COLO668 (cell line): Measurements from ENCODE around the gene MBP.

Experiments
- DNase-seq: peaks from one replicate; lab custom pipeline; 2025; ENCODE audit not compliant: unreplicated experiment; lab: John Stamatoyannopoulos, UW

MBP gene

DNA sequence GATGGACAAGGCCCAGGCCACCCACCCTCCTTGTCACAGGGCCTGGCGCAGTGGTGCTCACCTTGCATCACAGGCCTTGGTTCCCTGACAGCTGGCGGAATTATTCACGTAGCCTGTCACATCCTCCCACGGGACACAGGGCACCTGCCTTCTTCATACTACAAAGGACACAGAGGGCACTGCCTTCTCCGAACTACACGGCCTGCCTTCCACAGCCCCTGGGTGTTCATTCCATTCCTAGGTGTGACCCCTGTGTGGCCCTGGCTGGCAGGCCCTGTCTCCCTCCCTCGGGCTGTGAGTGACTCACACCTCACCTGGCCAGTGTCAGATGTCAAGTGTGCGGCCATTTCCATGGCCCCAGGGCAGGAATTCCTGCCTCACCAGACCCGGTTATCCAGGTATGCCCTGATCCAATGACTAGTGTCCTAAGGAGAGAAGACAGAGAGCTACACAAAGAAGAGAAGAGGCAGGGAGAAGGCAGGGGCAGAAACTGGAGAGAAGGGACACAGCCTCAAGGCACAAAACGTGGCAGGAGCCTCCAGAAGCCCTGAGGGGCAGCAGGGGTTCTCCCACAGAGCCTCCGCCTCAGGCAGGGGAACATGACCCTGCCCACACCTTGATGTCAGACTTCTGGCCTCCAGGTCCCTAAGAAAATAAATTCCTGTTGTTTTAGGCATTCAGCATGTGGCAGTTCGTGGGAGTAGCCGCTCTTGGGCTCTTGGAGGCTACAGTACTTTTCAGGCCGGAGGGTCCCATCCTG is 43.4 kb downstream of the MBP start:
- DNase-seq = peak; percentile 76

DNA sequence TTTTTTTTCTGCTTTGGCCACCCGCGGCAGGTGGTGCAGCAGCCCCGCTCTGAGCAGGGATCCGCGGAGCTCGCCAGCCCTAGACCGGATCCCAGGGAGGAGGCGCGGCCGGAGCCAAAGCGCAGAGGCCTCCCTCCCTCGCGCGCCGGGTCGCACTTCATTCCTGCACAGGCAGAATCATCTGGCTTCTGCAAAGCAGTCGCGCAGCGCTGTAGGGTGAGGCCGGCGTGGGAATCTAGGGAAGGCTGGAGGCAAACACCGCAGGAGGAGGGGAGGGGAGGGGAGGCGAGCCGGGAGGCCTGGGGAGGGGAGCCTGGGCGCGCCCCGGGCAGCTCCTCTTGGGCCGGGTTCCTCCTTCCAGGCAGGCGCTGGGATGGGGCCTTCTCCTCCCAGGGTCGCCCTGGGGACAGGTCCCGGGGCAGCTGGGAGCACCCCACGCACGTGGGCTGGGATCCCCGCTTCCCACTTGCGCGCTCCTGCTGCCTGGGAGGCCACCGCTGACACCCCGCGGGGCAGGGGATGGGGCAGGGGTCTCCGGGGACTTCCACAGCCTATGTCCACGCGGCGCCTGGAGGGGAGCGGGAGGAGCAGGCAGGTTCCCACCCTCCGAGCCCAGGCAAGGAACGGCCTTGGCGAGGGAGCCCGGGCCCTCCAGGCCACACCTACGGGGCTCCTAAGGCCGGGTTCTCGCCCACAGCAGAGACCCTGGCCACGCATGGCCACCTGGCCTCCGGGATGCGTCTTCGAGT is 45.0 kb downstream of the MBP start:
- DNase-seq = peak; percentile 61

DNA sequence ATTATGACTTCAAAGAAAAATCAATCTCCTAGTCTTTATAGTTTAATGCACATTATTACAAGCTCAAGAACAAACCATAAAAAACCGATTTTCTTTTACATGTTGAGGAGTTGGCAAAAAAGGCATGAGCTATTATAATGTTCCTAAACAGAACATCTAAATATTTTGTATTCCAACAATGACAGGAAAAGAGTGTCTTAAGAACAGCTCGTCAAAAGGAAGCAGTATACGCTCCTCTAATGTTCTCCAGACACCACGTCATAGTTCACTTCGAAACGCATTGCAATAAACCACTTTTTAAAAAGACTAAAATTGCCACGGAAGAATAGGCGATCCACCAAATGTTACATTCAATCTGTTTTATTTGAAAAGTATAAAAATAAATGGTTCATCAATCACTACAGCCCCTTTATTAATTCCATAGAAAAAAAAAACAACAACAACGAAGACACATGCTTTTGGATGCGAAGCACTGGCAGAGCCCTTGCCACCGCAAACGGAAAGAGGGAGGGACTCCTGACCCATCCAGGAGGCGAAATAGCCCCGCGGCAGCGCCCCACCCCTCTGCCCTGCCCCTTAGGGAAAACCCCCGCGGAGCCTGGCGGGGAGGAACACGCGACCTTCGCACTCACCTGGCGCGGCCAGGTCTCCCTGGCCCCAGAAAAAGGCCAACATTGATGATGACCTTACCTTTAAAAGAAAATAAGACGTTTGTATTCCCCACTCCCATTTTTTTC is 45.8 kb downstream of the MBP start:
- DNase-seq = peak; percentile 28

DNA sequence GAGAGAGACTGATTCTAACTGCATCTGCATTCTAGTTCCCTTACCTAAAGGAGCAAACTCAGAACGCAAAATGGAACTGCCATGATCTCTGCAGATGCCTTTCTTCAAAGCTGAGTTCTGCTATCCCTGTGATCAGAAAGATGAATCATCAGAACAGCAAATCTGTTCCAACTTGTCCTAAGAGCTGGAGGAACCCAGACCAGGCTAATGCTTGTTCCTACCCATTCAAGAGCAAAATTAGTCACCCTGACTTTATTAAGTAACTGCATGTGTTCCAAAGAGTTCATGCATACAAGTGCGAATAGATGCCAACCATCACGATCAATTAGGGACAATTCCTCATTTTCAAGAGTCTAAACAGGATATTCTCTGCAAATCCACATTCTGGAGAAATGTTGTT is 46.5 kb downstream of the MBP start:
- DNase-seq = no peak

DNA sequence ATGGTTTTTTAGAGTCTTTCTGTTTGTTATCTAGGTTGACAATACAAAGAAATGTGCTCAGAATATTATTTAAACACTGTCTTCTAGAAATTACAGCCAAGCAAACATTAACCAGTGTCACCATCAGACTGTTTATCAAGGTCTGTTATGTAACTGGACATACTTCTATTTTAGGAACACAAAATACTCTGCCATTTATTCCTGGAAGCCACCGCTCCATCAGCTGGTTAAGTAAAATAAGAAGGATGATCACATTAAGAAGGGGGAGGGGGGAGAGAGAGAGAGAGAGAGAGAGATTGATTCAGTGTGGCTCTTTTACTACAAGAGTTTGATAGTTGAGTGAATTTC is 47.9 kb downstream of the MBP start:
- peak; percentile 21 for DNase-seq

DNA sequence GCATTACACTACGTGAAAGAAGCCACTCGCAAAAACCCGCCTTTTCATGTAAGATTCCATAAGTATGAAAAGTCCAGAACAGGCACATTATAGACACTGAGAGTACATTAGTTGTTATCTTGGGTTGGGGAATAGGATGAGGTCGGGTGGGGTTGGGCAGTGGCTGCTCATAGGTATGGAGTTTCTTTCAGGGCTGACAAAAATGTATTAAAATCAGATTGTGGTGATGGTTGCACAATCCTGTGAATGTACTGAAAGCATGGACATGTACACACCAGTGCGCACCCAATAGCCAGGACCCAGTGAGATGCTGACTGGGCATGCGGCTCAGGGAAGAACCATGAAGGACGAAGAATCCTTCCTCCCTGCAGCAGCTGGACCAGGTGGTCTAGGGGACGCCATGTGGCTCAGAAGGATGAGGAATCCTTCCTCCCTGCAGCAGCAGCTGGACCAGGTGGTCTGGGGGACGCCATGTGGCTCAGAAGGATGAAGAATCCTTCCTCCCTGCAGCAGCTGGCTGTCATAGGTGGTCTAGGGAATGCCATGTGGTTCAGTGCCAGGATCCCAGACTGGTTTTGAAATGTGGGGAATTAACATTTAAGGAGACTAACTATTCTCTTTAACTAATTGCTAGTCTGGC is 50.1 kb downstream of the MBP start:
- no peak for DNase-seq

DNA sequence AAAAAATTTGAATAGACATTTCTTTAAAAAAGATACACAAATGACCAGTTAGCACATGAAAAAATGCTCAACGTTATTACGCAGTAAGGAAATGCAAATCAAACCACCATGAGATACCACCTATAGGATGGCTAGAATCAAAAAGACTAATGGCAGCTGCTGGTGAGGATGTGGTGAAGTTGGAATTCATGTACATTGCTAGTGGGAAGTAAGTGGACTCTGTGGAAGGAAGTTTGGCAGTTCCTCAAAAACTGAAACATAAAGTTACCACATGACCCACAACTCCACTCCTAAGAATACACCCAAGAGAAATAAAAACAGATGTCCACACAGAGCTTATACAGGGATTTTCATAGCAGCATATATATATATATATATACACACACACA is 51.2 kb downstream of the MBP start:
- DNase-seq = no peak

DNA sequence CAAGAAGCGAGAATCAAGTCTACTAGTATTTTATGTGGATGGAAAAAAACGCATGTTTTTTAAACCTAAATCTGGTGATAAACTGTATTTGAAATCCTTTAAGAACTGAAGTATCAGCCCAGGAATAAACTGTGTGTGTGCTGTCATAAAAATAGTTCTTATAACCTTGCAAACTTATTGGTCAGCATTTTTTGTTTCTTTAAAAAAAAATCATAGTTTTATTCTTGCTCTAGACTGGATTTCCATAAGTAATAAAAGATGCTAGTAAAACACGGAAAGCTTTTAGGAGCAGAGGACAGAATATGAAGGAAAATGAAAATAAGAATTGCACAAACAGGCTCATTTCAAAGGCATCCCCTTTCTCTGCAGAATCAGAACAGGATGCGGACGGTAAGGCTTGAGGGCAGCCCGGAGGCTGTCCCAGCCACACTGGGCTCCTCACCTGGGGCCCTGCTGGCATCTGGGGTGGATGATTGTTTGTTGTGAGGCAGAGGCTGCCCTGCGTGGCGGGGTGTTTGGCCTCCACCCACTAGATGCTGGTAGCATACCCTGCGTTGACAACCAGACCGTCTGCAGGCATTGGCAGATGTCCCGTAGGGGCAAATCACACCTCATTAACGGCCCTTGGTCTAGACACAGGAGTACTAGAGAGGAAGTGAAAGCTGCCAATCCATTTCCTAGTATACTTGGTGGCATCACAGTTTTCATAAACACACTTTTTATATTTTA is 52.5 kb downstream of the MBP start:
- peak; percentile 17 for DNase-seq

DNA sequence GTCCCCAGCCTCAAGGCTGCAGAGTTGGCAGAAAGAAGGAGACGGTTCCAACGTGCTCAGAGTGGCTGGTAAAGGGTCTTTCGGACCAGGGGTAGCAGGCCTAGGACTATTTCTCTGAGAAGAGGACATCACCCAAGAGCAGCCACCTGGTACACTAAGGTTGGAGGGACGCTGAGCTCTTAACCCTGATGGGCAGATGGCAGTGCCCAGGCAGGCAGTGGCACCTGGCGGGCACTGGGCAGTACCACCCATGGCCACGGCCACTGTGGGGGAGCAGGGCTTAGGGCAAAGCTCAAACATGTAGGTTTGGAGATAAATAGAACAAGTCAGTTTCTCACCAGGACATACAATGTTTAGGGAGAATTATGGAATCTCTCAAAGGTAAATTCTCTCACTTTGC is 53.5 kb downstream of the MBP start:
- DNase-seq = no peak

DNA sequence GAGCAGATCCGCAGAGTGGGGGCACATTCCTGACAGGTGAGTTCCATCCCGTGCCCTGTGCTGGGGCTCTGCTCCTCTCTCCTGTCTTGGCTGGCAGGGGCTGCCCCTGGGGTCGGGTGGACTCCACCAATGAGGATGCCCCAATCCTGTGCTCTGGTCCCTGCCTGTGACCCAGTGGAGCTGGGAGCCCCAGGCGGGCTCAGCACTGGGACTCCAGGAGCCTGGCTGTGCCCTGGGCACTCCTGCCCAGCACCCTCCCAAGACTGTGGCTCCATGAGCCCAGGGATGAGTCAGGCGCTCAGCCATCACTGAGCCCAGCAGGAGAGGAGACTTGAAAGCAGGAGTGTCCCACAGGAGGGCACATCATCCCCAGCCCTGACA is 53.9 kb downstream of the MBP start:
- DNase-seq = no peak

DNA sequence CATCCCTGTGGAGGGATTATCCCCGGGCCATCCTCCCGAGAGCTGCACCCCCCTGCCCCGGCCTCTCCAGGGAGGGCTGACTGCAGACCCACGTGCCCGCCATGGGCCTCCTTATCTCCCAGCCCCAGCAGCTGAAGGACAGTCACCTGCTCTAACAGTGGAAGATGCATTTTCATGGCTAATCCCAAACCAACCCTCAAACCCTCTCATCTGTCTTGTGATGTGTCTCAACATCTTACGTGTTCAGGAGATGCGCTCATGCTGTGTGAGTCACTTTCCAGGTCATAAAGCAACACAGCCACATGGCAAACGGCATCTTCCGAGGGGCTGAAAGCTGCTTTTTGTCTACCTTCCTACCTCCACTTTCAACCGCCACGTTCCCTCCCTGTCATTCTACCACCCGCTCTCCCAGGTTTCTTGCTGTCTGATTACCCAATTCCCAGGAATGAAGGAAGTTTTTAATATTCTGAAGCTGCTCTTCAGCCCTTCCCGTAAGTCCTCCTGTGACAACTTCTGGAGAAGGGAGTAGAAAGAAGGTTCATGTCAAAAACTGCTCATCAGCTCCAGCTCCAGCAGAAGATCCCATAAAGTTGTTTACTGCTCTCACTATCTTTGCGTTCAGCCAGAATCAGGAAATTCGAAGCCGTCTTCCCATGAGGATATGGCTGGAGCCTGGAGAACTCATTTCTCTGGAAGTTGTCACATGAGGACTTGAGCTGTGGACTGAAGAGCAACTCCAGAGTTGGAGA is 54.5 kb downstream of the MBP start:
- no peak for DNase-seq

DNA sequence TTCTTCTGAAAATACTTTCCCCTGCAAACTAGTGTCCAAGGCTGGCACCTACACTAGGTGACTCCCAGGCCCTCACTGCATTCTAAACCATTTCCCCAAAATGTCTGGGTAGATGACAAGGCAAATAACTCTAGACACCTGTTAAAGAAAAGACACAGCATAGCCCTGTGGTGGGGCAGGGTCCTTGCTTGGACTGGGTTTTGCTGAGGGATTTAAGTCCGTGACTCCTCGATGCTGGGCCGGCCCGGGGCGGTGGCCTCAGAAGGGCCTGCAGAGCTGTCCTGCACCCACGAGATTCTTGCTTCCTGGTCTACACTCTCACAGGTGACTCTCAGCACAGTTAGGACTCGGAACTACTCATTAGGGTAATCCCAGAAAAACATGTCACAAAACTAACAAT is 55.2 kb downstream of the MBP start:
- DNase-seq = no peak

DNA sequence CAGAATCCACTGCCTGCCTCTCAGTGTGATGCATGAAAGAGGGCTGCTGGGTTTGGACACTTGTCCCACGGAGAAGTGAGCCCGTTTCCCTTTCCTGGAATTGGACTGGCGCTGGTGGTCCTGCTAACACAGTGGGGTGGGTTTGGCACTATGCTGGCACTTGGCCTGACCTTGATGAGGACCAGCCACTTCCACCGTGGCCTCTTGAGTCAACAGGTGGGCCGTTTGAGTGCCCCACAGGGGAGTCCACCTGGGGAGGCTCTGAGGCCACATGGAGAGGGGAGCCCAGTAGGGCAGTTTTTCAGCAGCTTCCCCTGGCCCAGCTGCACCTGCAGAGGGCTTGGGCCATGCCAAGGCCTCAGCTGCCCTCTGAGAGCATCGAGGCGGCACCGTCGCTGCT is 56.5 kb downstream of the MBP start:
- no peak for DNase-seq

DNA sequence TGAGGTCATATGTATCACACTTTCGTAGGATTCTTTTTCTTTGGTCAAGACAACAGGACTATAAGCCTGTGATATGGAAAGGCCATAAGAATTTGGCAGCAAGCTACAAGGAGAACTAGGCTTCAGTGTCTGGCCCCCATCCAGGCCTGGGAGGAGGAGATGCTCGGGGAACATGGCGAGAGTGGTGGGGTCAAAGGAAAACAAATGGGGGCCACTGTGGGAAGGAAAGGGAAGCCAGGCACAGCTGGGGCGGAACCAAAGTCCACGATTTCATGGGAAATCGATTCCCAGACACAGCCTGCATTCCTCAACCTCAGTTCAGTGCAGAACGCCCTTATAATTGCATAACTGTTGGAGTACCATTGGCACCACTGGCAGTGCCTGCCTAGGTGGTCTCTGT is 58.2 kb downstream of the MBP start:
- no peak for DNase-seq

DNA sequence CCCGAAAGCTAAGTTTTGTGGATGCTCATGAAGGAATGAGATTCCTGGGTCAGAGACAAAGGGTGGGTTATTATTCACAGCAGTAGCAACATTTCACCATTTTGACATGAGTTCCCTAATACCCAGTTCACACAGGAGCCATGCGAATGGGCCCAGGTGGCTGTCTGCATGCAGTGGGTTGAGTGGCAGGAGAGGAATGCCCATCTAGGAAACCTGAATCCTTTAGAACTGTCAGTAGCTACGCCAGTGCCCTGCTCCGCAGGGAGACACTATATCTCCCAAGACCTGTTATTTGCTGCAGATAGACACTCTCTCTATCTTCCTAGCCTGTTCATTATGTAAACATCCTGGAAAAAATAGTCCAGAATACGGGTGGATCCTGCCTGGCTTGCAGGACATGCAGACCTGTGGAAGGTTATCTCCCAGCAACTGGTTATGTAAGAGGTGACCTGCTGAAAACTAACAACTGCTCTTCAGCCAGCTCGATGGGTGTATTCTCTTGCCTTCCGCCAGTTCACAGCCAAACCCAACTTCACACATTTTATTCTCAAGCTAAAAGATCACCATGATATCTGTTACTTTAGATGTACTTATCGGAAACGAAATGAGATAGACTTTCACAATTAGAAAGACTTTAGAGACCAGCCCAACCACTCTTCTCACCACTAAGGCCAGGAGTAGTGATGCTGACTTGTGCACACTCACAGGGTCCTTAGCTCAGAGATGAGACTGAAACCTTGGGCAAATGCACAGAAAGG is 59.1 kb downstream of the MBP start:
- DNase-seq = no peak

DNA sequence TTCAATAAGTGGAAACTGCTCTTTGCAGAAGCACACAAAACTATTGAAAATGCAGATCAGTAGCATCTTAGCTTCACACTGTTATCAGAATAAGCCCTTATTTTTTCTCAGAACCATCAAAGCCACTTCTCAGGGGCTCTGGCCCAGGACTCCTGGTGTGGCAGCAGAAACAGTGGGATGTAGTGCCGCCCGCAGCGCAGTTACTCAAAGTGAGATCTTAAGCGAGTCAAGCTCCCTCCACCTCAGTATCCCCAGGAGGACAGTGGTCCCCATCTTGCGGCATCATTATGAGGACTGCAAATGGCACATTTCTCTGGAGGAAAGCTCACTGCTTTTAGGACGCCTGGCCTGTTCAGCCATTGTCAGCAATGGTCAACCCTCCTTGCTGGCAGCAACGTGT is 60.0 kb downstream of the MBP start:
- no peak for DNase-seq

DNA sequence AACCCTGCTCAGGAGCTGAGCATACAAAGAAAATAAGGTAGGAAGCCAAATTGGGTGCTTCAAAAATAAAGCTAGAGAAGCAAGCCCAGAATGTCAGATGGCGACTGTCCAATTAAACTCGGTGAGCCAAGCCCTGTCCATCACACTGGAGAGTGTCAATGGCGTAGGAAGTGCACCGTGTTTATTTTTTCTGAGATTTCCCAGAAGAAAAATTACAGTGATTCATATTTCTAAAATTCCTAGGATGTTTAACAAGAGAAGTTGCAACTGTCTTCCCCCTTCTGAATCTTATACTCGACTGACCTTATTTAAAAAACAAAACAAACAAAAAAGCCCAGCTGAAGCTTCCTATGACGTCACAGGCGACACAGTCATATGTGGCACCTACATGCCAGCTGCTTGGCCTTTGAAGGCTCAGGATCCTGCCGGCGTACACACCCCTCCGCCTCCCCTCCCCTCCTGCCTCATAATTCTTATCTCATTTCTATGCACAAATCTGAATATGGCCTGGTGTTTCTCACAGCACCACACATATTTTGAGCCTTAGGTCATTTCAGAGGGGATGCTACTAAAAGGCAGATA is 60.8 kb downstream of the MBP start:
- DNase-seq = peak; percentile 21

DNA sequence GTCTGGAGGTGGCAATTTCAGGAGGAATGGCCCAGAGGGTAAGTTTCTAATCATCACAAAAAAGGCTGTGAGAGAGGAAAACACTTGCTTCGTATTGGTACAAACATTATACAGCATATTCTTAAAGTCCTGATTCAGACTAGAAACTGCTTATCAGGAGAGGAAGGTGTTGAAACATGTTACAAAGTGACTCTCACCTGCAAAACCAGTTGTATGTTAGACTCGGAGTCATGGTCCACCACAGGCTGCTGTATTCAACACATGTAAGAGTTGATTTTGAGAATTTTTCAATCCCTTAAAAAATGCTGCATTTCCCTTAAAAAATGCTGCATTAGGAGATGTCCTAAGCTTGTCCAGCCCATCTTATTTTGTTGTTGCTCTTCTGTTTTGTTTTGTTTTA is 61.5 kb downstream of the MBP start:
- no peak for DNase-seq

DNA sequence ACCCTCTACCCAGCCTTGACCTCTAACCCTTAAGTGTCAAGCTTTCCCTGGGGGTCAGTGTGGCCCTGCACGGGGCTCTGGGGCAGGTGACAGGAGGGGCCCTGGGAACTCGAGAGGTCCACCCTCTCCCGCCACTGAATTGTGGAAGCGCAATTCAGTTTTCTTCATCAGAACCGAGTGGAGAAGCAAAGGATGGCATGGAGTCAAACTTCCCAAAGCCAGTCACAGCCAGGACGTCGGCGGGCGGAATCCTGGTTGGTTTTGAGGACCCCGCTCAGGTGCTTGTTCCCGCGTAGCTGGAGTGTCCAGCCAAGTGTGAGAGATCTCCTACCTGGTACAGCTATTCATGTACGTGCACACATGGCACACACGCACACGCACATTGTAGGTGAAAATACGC is 62.0 kb downstream of the MBP start:
- DNase-seq = no peak
